OCI-LY3 (cell line): Measurements from ENCODE around the gene HOTAIR.

Experiments used
- H2AFZ ChIP-seq: fragments of 200-600, 300-600 bp; shearing (Covaris generic); 2 replicates; pipeline ENCODE4 v1.6.0; 2014; ENCODE audit warnings: antibody characterized with exemption, low read depth, low read length
- H3K27ac ChIP-seq: fragments of 200-600, 300-600 bp; sonication (generic); 2 replicates; pipeline ENCODE4 v1.5.1; 2014; ENCODE audit warnings: mild to moderate bottlenecking, low read length, moderate library complexity, mixed read lengths
- H3K27me3 ChIP-seq: fragments of 200-600, 300-600 bp; sonication (generic); 2 replicates; pipeline ENCODE4 v1.6.1; 2014; ENCODE audit warnings: low read depth, low read length, mixed read lengths
- H3K36me3 ChIP-seq: fragments of 200-600, 300-600 bp; sonication (generic); replicated peaks from 2 replicates; pipeline ENCODE3; 2014; ENCODE audit warnings: low read depth, low read length, mixed read lengths
- H3K4me1 ChIP-seq: fragments of 300-600, 200-600 bp; sonication (generic); 2 replicates; pipeline ENCODE4 v1.6.1; 2014; ENCODE audit warnings: low read length, mixed read lengths
- H3K4me2 ChIP-seq: fragments of 200-600, 300-600 bp; sonication (generic); 2 replicates; pipeline ENCODE4 v1.6.1; 2014; ENCODE audit warnings: low read length, mixed read lengths
- H3K4me3 ChIP-seq: fragments of 300-600, 200-600 bp; sonication (generic); 2 replicates; pipeline ENCODE4 v1.5.1; 2014; ENCODE audit warnings: antibody characterized with exemption, mild to moderate bottlenecking, low read length, moderate library complexity
- H3K79me2 ChIP-seq: fragments of 300-600, 200-600 bp; shearing (Covaris generic); 2 replicates; pipeline ENCODE4 v1.6.1; 2014; ENCODE audit warnings: mild to moderate bottlenecking, low read length, mixed read lengths
- H3K9ac ChIP-seq: fragments of 300-600, 200-600 bp; shearing (Covaris generic); 2 replicates; pipeline ENCODE4 v1.6.0; 2014; ENCODE audit warnings: mild to moderate bottlenecking, low read length, moderate library complexity
- H3K9me3 ChIP-seq: fragments of 200-600, 300-600 bp; shearing (Covaris generic); 2 replicates; pipeline ENCODE4 v1.6.1; 2014; ENCODE audit warnings: low read length, mixed read lengths; ENCODE audit not compliant: insufficient read depth
- H4K20me1 ChIP-seq: fragments of 200-600, 300-600 bp; sonication (generic); 2 replicates; pipeline ENCODE4 v1.6.1; 2016; ENCODE audit warnings: low read length, mixed read lengths; ENCODE audit not compliant: insufficient read depth
- EZH2phosphoT487 ChIP-seq: fragments of 200-600 bp; shearing (Covaris generic); IDR thresholded peaks from 2 replicates; pipeline ENCODE4 v1.6.1; 2018; ENCODE audit warnings: antibody characterized with exemption, mixed run types, low read depth
- TF ChIP-seq, protein P1 (sequence below): fragments of 200-600, 300-600 bp; sonication (generic); IDR thresholded peaks from 2 replicates; pipeline ENCODE4 v1.5.1; 2014; ENCODE audit warnings: antibody characterized with exemption, low read length, low read depth

Gene HOTAIR

DNA sequence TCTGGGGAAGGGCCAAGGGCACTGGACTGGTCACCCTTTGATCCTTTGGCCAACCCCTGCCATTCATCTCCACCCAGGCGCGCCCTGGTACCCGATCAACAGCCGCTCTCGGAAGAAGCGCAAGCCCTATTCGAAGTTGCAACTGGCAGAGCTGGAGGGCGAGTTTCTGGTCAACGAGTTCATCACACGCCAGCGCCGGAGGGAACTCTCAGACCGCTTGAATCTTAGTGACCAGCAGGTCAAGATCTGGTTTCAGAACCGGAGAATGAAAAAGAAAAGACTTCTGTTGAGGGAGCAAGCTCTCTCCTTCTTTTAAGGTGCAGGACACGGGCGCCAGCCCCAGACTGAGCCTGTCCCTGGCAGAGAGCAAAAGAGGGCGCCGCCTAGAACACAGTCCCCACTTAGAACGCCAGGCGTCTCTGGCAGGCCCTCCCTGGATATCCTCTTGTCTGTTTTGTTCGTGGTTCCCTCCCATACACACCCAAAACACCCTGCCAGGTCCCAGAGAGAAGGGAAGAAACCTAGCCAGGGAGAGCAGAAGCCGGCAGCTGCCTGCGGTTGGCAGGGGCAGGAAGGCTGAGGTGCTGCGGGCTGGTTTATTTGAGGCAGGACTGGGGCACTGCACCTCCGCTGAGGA, 18.4 kb downstream of the HOTAIR start:
- Histone ChIP-seq H3K9ac (peak overlapping the region; percentile 33; the same call in 1 of the 2 replicates), H3K79me2 (no peaks in the 10 kb centered on the region), H3K9me3 (no peaks in the 10 kb centered on the region), H3K4me2 (peak overlapping the region; percentile 79), H3K36me3 (no peaks in the 10 kb centered on the region), H3K27me3 (peaks cover 13% of the 10 kb centered on the region), H3K4me3 (peak overlapping the region; percentile 58), H2AFZ (peak overlapping the region; percentile 75), H3K4me1 (peaks cover 20% of the 10 kb centered on the region), H3K27ac (no peak overlapping the region), H4K20me1 (no peaks in the 10 kb centered on the region)
- TF ChIP-seq EZH2phosphoT487, result no peak
- TF ChIP-seq, protein P1, sequence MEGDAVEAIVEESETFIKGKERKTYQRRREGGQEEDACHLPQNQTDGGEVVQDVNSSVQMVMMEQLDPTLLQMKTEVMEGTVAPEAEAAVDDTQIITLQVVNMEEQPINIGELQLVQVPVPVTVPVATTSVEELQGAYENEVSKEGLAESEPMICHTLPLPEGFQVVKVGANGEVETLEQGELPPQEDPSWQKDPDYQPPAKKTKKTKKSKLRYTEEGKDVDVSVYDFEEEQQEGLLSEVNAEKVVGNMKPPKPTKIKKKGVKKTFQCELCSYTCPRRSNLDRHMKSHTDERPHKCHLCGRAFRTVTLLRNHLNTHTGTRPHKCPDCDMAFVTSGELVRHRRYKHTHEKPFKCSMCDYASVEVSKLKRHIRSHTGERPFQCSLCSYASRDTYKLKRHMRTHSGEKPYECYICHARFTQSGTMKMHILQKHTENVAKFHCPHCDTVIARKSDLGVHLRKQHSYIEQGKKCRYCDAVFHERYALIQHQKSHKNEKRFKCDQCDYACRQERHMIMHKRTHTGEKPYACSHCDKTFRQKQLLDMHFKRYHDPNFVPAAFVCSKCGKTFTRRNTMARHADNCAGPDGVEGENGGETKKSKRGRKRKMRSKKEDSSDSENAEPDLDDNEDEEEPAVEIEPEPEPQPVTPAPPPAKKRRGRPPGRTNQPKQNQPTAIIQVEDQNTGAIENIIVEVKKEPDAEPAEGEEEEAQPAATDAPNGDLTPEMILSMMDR, result no peak; the same call in 1 of the 2 replicates

DNA sequence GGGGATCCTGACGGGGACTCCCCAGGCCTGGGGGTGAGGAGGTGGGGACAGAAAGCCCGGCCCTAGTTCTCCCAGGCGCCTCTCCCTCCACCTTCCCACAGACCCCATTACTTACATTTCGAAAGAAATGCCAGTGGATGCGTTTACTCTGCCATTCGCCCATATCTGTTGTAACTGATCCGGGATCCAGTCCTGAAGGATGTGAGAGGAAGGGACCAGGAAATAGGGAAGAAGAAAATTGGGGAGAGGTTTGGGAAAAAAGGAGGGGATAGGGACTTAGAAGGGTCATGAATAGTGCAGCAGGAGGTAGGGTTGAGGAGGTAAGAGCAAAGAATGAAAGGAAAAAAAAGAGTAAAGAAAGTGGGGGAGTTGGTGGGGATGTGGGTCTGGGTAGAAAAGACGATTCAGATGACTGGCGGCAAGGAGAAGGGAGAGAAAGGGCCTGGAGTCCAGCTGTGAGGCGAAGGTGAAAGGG, 18.9 kb downstream of the HOTAIR start:
- Histone ChIP-seq H3K79me2 (no peaks in the 10 kb centered on the region), H3K27ac (no peak overlapping the region), H4K20me1 (no peaks in the 10 kb centered on the region), H3K27me3 (peaks cover 13% of the 10 kb centered on the region), H3K9me3 (no peaks in the 10 kb centered on the region), H3K4me3 (no peak overlapping the region), H3K4me2 (0 out of 2 replicates have a peak overlapping the region, but pooled peaks have one; percentile 79), H3K36me3 (no peaks in the 10 kb centered on the region), H2AFZ (no peak overlapping the region), H3K4me1 (peaks cover 20% of the 10 kb centered on the region), H3K9ac (no peak overlapping the region)
- no peak for TF ChIP-seq EZH2phosphoT487
- TF ChIP-seq, protein P1, result no peak

DNA sequence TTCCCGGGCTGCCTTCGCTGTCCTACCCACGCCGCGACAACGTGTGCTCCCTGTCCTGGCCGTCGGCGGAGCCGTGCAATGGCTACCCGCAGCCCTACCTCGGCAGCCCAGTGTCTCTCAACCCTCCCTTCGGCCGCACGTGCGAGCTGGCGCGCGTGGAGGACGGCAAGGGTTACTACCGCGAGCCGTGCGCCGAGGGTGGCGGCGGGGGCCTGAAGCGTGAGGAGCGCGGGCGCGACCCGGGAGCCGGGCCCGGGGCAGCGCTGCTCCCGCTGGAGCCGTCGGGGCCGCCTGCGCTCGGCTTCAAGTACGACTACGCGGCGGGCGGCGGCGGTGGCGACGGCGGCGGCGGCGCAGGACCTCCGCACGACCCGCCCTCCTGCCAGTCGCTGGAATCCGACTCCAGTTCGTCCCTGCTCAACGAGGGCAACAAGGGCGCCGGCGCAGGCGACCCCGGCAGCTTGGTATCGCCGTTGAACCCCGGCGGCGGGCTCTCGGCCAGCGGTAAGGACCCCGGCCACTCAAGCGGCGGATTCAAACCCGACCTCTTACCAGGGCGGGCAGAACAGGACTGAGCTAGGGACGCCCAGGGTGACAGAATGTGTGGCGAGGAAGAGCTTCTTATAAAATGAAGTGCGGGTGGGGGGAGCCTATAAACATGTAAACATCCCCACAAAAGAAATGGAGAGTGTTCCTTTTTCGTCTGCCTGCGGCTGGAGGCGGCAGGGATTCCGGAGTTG, 19.5 kb downstream of the HOTAIR start:
- Histone ChIP-seq H3K9me3 (no peaks in the 10 kb centered on the region), H3K27ac (no peak overlapping the region), H3K27me3 (peaks cover 13% of the 10 kb centered on the region), H3K4me1 (peaks cover 20% of the 10 kb centered on the region), H4K20me1 (no peaks in the 10 kb centered on the region), H3K36me3 (no peaks in the 10 kb centered on the region), H3K4me3 (no peak overlapping the region), H3K4me2 (no peak overlapping the region), H3K9ac (no peak overlapping the region), H2AFZ (no peak overlapping the region), H3K79me2 (no peaks in the 10 kb centered on the region)
- TF ChIP-seq, protein P1, result no peak
- no peak for TF ChIP-seq EZH2phosphoT487

DNA sequence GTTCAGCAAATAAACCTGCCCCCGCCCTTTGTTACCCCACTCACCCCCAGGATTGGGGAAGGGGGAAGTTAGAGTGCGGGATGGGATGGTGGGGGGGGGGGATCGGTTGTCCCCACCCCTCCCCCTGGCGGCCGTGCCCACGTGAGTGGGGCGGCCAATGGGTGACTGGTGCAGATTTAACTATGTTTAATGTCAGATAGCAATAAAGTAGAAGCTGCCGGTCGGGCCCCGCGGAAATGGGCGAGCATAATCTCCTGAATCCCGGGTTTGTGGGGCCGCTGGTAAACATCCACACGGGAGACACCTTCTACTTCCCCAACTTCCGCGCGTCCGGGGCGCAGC, 20.1 kb downstream of the HOTAIR start, which contains the start of gene HOXC12:
TSS of gene HOXC12 (plus strand) at position 210 of the 342 bp plus-strand sequence. CDS start at position 237, 27 bp downstream.
- H3K4me3 ChIP-seq, result no peak within 1 kb of the TSS
- H3K4me1 ChIP-seq, result peaks cover 20% of the 10 kb centered on the region
- TF ChIP-seq, protein P1, result no peak
- H3K9ac ChIP-seq, result no peak within 1 kb of the TSS
- no peak within 1 kb of the TSS for H2AFZ ChIP-seq
- peaks cover 13% of the 10 kb centered on the region for H3K27me3 ChIP-seq
- H3K36me3 ChIP-seq, result no peaks in the 10 kb centered on the region
- no peaks in the 10 kb centered on the region for H4K20me1 ChIP-seq
- H3K9me3 ChIP-seq, result no peaks in the 10 kb centered on the region
- H3K79me2 ChIP-seq, result no peaks in the 10 kb centered on the region
- H3K27ac ChIP-seq, result no peak within 1 kb of the TSS
- H3K4me2 ChIP-seq, result no peak within 1 kb of the TSS
